ENCODE data around the gene GOSR2. TPM values are rescaled to one million over a fixed set of nuclear protein-coding genes. Genes with fewer than 3 reads are reported as not detected.

GOSR2 gene
- total RNA-seq, 1 experiment from 2014 or later, result 36.5 TPM

DNA sequence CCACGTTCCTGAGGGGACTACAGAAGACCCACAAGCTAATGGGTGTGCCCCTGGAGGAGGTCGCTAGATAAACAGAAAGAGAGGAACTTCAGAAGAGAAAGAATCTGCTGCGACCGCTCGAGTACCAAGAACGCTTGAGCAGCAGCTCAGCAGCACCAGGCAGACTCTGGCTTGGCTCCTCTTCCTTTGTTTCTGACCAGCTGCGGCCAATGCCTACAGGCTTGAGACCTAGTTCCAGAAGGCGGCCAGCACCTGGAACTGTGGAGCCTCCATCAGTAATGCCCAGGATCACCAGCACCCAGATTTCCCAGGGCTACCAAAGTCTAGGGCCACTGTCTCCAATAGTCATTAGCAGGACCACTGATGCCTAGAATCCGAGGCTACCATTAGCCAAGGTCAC is 26.0 kb upstream of the GOSR2 start:
- CTCF ChIA-PET, result no interaction called here
- no peak overlapping the region for H3K4me3 ChIP-seq (ENCODE audit: low read depth in 2 of 2, low read length in 2 of 2)
- no peaks in the 10 kb centered on the region for H3K27me3 ChIP-seq (ENCODE audit: control insufficient read depth, insufficient read depth, low read length)
- no peak overlapping the region for H3K27ac ChIP-seq (ENCODE audit: low read length)
- intact Hi-C loops (cut with micrococcal nuclease; ENCODE audit: unreplicated experiment), result no loop called here
- no peaks in the 10 kb centered on the region for H3K4me1 ChIP-seq (ENCODE audit: control insufficient read depth, insufficient read depth, low read length)
- no peaks in the 10 kb centered on the region for H3K36me3 ChIP-seq (ENCODE audit: control insufficient read depth, insufficient read depth, low read length)
- DNase-seq (ENCODE audit: low read depth, low spot score) (no peak), ATAC-seq (no peak)
- BruUV-seq (replicated peaks), result no TSS peak
- TF ChIP-seq POLR2AphosphoS5 (IDR thresholded peaks at IDR 0.05; ENCODE audit: low read depth, low read length) (no peak), SIN3A (IDR thresholded peaks at IDR 0.05; ENCODE audit: borderline replicate concordance, insufficient read depth, low read depth, low read length) (no peak), TCF7L2 (IDR thresholded peaks at IDR 0.05; ENCODE audit: low read depth, low read length) (no peak)
- TF ChIP-seq, protein P1, sequence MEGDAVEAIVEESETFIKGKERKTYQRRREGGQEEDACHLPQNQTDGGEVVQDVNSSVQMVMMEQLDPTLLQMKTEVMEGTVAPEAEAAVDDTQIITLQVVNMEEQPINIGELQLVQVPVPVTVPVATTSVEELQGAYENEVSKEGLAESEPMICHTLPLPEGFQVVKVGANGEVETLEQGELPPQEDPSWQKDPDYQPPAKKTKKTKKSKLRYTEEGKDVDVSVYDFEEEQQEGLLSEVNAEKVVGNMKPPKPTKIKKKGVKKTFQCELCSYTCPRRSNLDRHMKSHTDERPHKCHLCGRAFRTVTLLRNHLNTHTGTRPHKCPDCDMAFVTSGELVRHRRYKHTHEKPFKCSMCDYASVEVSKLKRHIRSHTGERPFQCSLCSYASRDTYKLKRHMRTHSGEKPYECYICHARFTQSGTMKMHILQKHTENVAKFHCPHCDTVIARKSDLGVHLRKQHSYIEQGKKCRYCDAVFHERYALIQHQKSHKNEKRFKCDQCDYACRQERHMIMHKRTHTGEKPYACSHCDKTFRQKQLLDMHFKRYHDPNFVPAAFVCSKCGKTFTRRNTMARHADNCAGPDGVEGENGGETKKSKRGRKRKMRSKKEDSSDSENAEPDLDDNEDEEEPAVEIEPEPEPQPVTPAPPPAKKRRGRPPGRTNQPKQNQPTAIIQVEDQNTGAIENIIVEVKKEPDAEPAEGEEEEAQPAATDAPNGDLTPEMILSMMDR (IDR thresholded peaks at IDR 0.05), result no peak
- TF ChIP-seq, protein P2, sequence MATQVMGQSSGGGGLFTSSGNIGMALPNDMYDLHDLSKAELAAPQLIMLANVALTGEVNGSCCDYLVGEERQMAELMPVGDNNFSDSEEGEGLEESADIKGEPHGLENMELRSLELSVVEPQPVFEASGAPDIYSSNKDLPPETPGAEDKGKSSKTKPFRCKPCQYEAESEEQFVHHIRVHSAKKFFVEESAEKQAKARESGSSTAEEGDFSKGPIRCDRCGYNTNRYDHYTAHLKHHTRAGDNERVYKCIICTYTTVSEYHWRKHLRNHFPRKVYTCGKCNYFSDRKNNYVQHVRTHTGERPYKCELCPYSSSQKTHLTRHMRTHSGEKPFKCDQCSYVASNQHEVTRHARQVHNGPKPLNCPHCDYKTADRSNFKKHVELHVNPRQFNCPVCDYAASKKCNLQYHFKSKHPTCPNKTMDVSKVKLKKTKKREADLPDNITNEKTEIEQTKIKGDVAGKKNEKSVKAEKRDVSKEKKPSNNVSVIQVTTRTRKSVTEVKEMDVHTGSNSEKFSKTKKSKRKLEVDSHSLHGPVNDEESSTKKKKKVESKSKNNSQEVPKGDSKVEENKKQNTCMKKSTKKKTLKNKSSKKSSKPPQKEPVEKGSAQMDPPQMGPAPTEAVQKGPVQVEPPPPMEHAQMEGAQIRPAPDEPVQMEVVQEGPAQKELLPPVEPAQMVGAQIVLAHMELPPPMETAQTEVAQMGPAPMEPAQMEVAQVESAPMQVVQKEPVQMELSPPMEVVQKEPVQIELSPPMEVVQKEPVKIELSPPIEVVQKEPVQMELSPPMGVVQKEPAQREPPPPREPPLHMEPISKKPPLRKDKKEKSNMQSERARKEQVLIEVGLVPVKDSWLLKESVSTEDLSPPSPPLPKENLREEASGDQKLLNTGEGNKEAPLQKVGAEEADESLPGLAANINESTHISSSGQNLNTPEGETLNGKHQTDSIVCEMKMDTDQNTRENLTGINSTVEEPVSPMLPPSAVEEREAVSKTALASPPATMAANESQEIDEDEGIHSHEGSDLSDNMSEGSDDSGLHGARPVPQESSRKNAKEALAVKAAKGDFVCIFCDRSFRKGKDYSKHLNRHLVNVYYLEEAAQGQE (IDR thresholded peaks at IDR 0.05; ENCODE audit: insufficient read depth in 1 of 2, low read depth in 2 of 2, low read length in 1 of 2), result no peak
- POLR2A ChIA-PET, result no interaction called here
- in situ Hi-C loops (cut with HindIII; ENCODE audit: low pct_unique_long_range_greater_than_20kb, low sequenced_read_pairs), result no loop called here
- no peaks in the 10 kb centered on the region for H3K9me3 ChIP-seq (ENCODE audit: control insufficient read depth, insufficient read depth, low read depth, low read length)

DNA sequence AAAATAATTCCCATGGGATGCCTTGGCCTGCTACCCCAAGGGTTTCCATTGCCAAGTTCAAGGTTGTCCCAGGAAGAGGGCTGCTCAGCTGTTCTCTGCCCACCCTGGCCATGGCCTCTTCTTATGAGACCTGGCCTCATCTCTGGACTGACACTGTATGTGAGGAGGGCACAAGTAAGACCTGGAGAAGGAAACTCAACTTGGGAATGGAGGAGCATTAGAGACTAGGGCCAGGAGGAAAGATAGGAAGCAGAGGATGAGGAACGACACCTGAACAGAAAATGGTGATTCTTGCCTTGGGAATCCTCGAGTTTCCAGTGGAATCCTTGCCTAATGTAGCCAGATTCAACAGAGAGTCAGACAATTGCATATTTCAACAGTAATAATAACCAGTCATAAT is 24.6 kb upstream of the GOSR2 start:
- H3K27ac ChIP-seq (ENCODE audit: low read length), result no peak overlapping the region
- no peaks in the 10 kb centered on the region for H3K9me3 ChIP-seq (ENCODE audit: control insufficient read depth, insufficient read depth, low read depth, low read length)
- H3K27me3 ChIP-seq (ENCODE audit: control insufficient read depth, insufficient read depth, low read length), result no peaks in the 10 kb centered on the region
- no peak for TF ChIP-seq POLR2AphosphoS5 (IDR thresholded peaks at IDR 0.05; ENCODE audit: low read depth, low read length)
- TF ChIP-seq, protein P2 (IDR thresholded peaks at IDR 0.05; ENCODE audit: insufficient read depth in 1 of 2, low read depth in 2 of 2, low read length in 1 of 2), result no peak
- TF ChIP-seq, protein P1 (IDR thresholded peaks at IDR 0.05), result no peak
- TF ChIP-seq SIN3A (IDR thresholded peaks at IDR 0.05; ENCODE audit: borderline replicate concordance, insufficient read depth, low read depth, low read length), result no peak
- no peak for TF ChIP-seq TCF7L2 (IDR thresholded peaks at IDR 0.05; ENCODE audit: low read depth, low read length)
- CTCF ChIA-PET, result no interaction called here
- no peak for DNase-seq (ENCODE audit: low read depth, low spot score)
- no TSS peak for BruUV-seq (replicated peaks)
- no peaks in the 10 kb centered on the region for H3K36me3 ChIP-seq (ENCODE audit: control insufficient read depth, insufficient read depth, low read length)
- in situ Hi-C loops (cut with HindIII; ENCODE audit: low pct_unique_long_range_greater_than_20kb, low sequenced_read_pairs) (no loop called here), intact Hi-C loops (cut with micrococcal nuclease; ENCODE audit: unreplicated experiment) (no loop called here)
- H3K4me3 ChIP-seq (ENCODE audit: low read depth in 2 of 2, low read length in 2 of 2), result no peak overlapping the region
- ATAC-seq, result no peak
- POLR2A ChIA-PET, result no interaction called here
- H3K4me1 ChIP-seq (ENCODE audit: control insufficient read depth, insufficient read depth, low read length), result no peaks in the 10 kb centered on the region

Measured in Panc1 (cell line).